Progenitor cell of endocrine pancreas (in vitro differentiated cells): ENCODE results near the gene DOCK4. TPM values are rescaled to one million over a fixed set of nuclear protein-coding genes. Genes with fewer than 3 reads are reported as not detected.

Experiments used
- DNase-seq: peaks from one replicate; pipeline ENCODE4 v3.0.0; 2021; ENCODE audit warnings: low spot score; ENCODE audit not compliant: unreplicated experiment
- H3K27ac Mint-ChIP-seq: 2 replicates; pipeline ENCODE4 v1.8.0; 2021; ENCODE audit warnings: mild to moderate bottlenecking, moderate library complexity, mixed read lengths
- H3K27me3 Mint-ChIP-seq: 2 replicates; pipeline ENCODE4 v1.8.0; 2021; ENCODE audit warnings: mixed read lengths
- H3K36me3 Mint-ChIP-seq: 2 replicates; pipeline ENCODE4 v1.8.0; 2022; ENCODE audit warnings: mixed read lengths; ENCODE audit not compliant: insufficient read depth
- H3K4me1 Mint-ChIP-seq: 2 replicates; pipeline ENCODE4 v1.8.0; 2021; ENCODE audit warnings: low read depth, mixed read lengths
- H3K4me3 Mint-ChIP-seq: 2 replicates; pipeline ENCODE4 v1.8.0; 2021; ENCODE audit warnings: low read depth, mild to moderate bottlenecking, moderate library complexity, mixed read lengths
- H3K9me3 Mint-ChIP-seq: 2 replicates; pipeline ENCODE4 v1.8.0; 2021; ENCODE audit warnings: low read depth, mixed read lengths
- total RNA-seq: library from RNA; stranded (reverse); gene quantifications from 2 replicates; pipeline ENCODE4 v1.2.1, GENCODE V29; 2021
- TF ChIP-seq, protein P1 (sequence below): fragments of 200-600 bp; sonication (generic); IDR thresholded peaks from one replicate; pipeline ENCODE4 v1.5.0; 2021; ENCODE audit warnings: antibody characterized with exemption, mild to moderate bottlenecking; ENCODE audit not compliant: unreplicated experiment

DOCK4 gene
- total RNA-seq, 1 donor from 2014 or later, result 28.8 TPM

GRCh38 chr7:112113913-112114575 lies 92.2 kb downstream of the DOCK4 start:
- H3K9me3 Mint-ChIP-seq, result peaks cover 4% of the 10 kb centered on the region
- H3K36me3 Mint-ChIP-seq, result peaks cover 2% of the 10 kb centered on the region
- H3K4me3 Mint-ChIP-seq, result no peak overlapping the region
- H3K27me3 Mint-ChIP-seq, result no peaks in the 10 kb centered on the region
- no peak for DNase-seq
- peaks cover 16% of the 10 kb centered on the region for H3K4me1 Mint-ChIP-seq
- no peak overlapping the region for H3K27ac Mint-ChIP-seq
- TF ChIP-seq, protein P1, sequence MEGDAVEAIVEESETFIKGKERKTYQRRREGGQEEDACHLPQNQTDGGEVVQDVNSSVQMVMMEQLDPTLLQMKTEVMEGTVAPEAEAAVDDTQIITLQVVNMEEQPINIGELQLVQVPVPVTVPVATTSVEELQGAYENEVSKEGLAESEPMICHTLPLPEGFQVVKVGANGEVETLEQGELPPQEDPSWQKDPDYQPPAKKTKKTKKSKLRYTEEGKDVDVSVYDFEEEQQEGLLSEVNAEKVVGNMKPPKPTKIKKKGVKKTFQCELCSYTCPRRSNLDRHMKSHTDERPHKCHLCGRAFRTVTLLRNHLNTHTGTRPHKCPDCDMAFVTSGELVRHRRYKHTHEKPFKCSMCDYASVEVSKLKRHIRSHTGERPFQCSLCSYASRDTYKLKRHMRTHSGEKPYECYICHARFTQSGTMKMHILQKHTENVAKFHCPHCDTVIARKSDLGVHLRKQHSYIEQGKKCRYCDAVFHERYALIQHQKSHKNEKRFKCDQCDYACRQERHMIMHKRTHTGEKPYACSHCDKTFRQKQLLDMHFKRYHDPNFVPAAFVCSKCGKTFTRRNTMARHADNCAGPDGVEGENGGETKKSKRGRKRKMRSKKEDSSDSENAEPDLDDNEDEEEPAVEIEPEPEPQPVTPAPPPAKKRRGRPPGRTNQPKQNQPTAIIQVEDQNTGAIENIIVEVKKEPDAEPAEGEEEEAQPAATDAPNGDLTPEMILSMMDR, result no peak

GRCh38 chr7:112112822-112113255 lies 93.4 kb downstream of the DOCK4 start:
- peaks cover 18% of the 10 kb centered on the region for H3K4me1 Mint-ChIP-seq
- peaks cover 2% of the 10 kb centered on the region for H3K36me3 Mint-ChIP-seq
- peaks cover 4% of the 10 kb centered on the region for H3K9me3 Mint-ChIP-seq
- no peak overlapping the region for H3K27ac Mint-ChIP-seq
- H3K4me3 Mint-ChIP-seq, result no peak overlapping the region
- H3K27me3 Mint-ChIP-seq, result no peaks in the 10 kb centered on the region
- no peak for DNase-seq
- TF ChIP-seq, protein P1, result no peak

DNA sequence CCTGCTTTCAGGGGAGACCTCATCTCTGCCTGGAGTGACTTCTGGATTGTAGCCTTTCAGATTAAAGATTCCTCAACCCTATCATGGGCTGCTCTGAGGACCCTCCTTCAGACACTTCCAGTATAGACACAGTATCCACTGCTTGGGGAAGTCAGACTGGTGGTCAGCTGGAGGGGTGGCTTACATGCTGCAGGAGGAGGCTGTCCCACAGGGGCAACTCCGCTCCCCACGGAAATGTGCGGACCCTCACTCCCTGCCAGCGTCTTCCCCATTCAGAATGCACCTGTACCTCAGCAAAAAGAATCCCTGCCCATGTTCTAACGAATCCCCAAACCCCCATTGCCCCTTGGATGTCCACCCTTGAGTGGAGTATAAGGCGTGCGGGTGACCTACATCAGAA lies 95.5 kb downstream of the DOCK4 start:
- TF ChIP-seq, protein P1, result no peak
- peaks cover 6% of the 10 kb centered on the region for H3K4me1 Mint-ChIP-seq

DNA sequence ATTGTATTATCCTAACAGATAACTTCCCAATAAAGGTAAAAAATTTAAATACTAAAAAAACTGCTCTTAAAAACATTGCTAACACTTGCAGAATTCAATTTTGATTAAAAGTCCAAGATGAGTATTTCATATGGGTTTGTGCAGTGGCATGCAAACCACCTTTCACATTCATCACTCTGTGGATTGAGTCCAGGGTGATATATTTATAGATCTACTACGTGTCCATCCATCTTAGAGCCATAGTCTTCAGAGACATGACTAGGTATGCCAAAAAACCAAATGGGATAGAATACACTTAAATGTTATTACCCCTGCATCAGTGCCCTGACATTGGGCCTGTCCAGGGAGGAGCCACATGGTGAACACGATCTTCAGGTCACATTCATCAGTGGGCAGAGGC lies 96.0 kb downstream of the DOCK4 start:
- TF ChIP-seq, protein P1, result no peak
- Mint-ChIP-seq H3K4me1 (peaks cover 6% of the 10 kb centered on the region), H3K27me3 (no peaks in the 10 kb centered on the region), H3K4me3 (no peak overlapping the region), H3K9me3 (no peaks in the 10 kb centered on the region), H3K36me3 (peaks cover 2% of the 10 kb centered on the region), H3K27ac (no peak overlapping the region)
- no peak for DNase-seq

More for the DNA sequence above, 95.5 kb downstream of the DOCK4 start:
- H3K36me3 Mint-ChIP-seq, result peaks cover 2% of the 10 kb centered on the region
- no peak overlapping the region for H3K4me3 Mint-ChIP-seq
- H3K9me3 Mint-ChIP-seq, result peaks cover 4% of the 10 kb centered on the region
- H3K27ac Mint-ChIP-seq, result no peak overlapping the region
- H3K27me3 Mint-ChIP-seq, result no peaks in the 10 kb centered on the region
- DNase-seq, result no peak

DNA sequence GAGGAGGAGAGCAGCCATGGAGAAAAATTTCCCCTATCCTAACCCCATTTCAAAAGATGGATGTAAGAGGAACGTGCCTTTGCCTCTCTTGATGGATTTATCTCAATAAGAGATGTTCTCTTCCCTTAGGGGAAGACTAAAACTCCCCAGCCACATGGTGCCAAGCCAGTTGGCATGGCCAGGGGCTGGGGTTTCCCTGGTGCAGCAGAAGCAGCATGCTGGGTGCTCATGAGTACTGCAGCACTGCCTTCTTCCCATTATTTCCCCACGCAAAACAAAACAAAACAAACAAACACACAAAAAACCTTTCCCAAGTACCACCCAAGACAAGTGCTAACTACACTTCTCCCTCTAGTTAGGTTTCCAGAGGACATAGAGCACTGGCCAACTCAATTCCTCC lies 97.2 kb downstream of the DOCK4 start:
- no peak overlapping the region for H3K27ac Mint-ChIP-seq

More for the DNA sequence above, 97.2 kb downstream of the DOCK4 start:
- Mint-ChIP-seq H3K4me1 (peaks cover 6% of the 10 kb centered on the region), H3K27me3 (no peaks in the 10 kb centered on the region), H3K9me3 (no peaks in the 10 kb centered on the region), H3K4me3 (no peak overlapping the region), H3K36me3 (peaks cover 2% of the 10 kb centered on the region)
- no peak for DNase-seq
- TF ChIP-seq, protein P1, result no peak
